A673 (cell line): ENCODE results near the gene MYCBPAP. TPM values are rescaled to one million over a fixed set of nuclear protein-coding genes. Genes with fewer than 3 reads are reported as not detected.
"Not testable (repeated sequence)": the region's sequence is repeated elsewhere in the genome, so short reads cannot be mapped to it uniquely, and the experiment has no call there.

ENCODE experiments used
- BruUV-seq: library from RNA; stranded (reverse); fragments of 400-500 nt; replicated peaks from 2 replicates; lab custom pipeline; 2021; lab: Mats Ljungman, UMichigan
- CTCF ChIA-PET: fragments of 300-600 bp; sonication (Branson Sonifier 250); formaldehyde crosslinking; loops from one replicate; lab custom pipeline; 2022; ENCODE audit warnings: antibody characterized with exemption; lab: Charles Lee
- POLR2A ChIA-PET: fragments of 300-600 bp; sonication (Branson Sonifier 250); formaldehyde crosslinking; loops from one replicate; lab custom pipeline; 2022; ENCODE audit warnings: antibody characterized with exemption; ENCODE audit not compliant: low non-redundant PET; lab: Charles Lee
- DNase-seq: peaks from one replicate; pipeline ENCODE4 v3.0.0-alpha.2; 2015; ENCODE audit warnings: low spot score
- H3K27ac ChIP-seq: fragments of 200-600 bp; sonication (generic); 2 replicates; pipeline ENCODE4 v1.5.1; 2016; ENCODE audit warnings: mixed run types, low read depth, mild to moderate bottlenecking, mixed read lengths, antibody characterized with exemption, low read length; ENCODE audit not compliant: poor library complexity, severe bottlenecking
- H3K27me3 ChIP-seq: fragments of 200-600 bp; sonication (generic); replicated peaks from 2 replicates; pipeline ENCODE4 v1.6.1; 2017; ENCODE audit warnings: mixed run types, low read depth, mild to moderate bottlenecking, mixed read lengths, antibody characterized with exemption, low read length; ENCODE audit not compliant: insufficient read depth, poor library complexity
- H3K36me3 ChIP-seq: fragments of 200-600 bp; sonication (generic); 2 replicates; pipeline ENCODE4 v1.6.1; 2016; ENCODE audit warnings: mixed run types, mild to moderate bottlenecking, mixed read lengths, antibody characterized with exemption, low read length; ENCODE audit not compliant: insufficient read depth, poor library complexity, severe bottlenecking
- H3K4me1 ChIP-seq: fragments of 200-600 bp; sonication (generic); 2 replicates; pipeline ENCODE4 v1.6.1; 2017; ENCODE audit warnings: mixed run types, mild to moderate bottlenecking, mixed read lengths, antibody characterized with exemption, low read length; ENCODE audit not compliant: insufficient read depth, poor library complexity, severe bottlenecking
- H3K4me3 ChIP-seq: fragments of 200-600 bp; sonication (generic); 2 replicates; pipeline ENCODE4 v1.5.1; 2016; ENCODE audit warnings: low read depth, mixed run types, mild to moderate bottlenecking, mixed read lengths, low read length; ENCODE audit not compliant: poor library complexity, severe bottlenecking
- H3K9me3 ChIP-seq: fragments of 200-600 bp; sonication (generic); 2 replicates; pipeline ENCODE4 v1.6.1; 2016; ENCODE audit warnings: mixed run types, low read depth, mild to moderate bottlenecking, mixed read lengths, antibody characterized with exemption, low read length; ENCODE audit not compliant: poor library complexity, severe bottlenecking
- EZH2 ChIP-seq: fragments of 200-600 bp; sonication (generic); IDR thresholded peaks from 2 replicates; pipeline ENCODE4 v1.6.1; 2017; ENCODE audit warnings: borderline replicate concordance, low read depth, mild to moderate bottlenecking, mixed read lengths, antibody characterized with exemption, low read length; ENCODE audit not compliant: poor library complexity, severe bottlenecking
- intact Hi-C: fragments of 100-400 bp; cut with micrococcal nuclease; formaldehyde crosslinking; loops from one replicate; pipeline ENCODE4 v1.10.0; 2022; ENCODE audit not compliant: unreplicated experiment
- total RNA-seq: library from RNA; stranded (reverse); gene quantifications from 2 replicates; pipeline ENCODE4 v1.2.3, GENCODE V29; 2021
- TF ChIP-seq, protein P1 (sequence below): fragments of 300-800, 200-600 bp; sonication (generic); conservative IDR thresholded peaks from 2 replicates; pipeline ENCODE4 v1.5.1; 2017; ENCODE audit warnings: low read depth, mild to moderate bottlenecking, antibody characterized with exemption, low read length, moderate library complexity, mixed read lengths

The MYCBPAP gene
- total RNA-seq, 1 experiment from 2014 or later = 0.92 TPM

GRCh38 chr17:50474523-50474922 is 33.7 kb upstream of the MYCBPAP start:
- TF ChIP-seq, protein P1, sequence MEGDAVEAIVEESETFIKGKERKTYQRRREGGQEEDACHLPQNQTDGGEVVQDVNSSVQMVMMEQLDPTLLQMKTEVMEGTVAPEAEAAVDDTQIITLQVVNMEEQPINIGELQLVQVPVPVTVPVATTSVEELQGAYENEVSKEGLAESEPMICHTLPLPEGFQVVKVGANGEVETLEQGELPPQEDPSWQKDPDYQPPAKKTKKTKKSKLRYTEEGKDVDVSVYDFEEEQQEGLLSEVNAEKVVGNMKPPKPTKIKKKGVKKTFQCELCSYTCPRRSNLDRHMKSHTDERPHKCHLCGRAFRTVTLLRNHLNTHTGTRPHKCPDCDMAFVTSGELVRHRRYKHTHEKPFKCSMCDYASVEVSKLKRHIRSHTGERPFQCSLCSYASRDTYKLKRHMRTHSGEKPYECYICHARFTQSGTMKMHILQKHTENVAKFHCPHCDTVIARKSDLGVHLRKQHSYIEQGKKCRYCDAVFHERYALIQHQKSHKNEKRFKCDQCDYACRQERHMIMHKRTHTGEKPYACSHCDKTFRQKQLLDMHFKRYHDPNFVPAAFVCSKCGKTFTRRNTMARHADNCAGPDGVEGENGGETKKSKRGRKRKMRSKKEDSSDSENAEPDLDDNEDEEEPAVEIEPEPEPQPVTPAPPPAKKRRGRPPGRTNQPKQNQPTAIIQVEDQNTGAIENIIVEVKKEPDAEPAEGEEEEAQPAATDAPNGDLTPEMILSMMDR = no peak
- no peak for TF ChIP-seq EZH2
- intact Hi-C loops = loop anchor here (10.0 kb wide), 1 partner anchor 100 kb away; the partner anchor contains the start of genes EME1 and MRPL27
- no TSS peak for BruUV-seq
- POLR2A ChIA-PET = no interaction called here
- DNase-seq = no peak
- H3K27me3 ChIP-seq = peaks cover 10% of the 10 kb centered on the region
- H3K9me3 ChIP-seq = no peaks in the 10 kb centered on the region
- H3K4me3 ChIP-seq = no peak overlapping the region
- no peak overlapping the region for H3K27ac ChIP-seq
- CTCF ChIA-PET = no interaction called here
- H3K36me3 ChIP-seq = no peaks in the 10 kb centered on the region
- peaks cover under 1% of the 10 kb centered on the region for H3K4me1 ChIP-seq

- Histone ChIP-seq H3K27me3 (peaks cover 8% of the 10 kb centered on the region), H3K4me1 (peaks cover 8% of the 10 kb centered on the region), H3K9me3 (no peaks in the 10 kb centered on the region), H3K4me3 (no peak overlapping the region), H3K36me3 (no peaks in the 10 kb centered on the region), H3K27ac (no peak overlapping the region)
- no TSS peak for BruUV-seq
- CTCF ChIA-PET = no interaction called here
- intact Hi-C loops = loop anchor here (10.0 kb wide), 1 partner anchor 101 kb away; the partner anchor contains the start of genes EME1 and MRPL27
- no peak for TF ChIP-seq EZH2
- TF ChIP-seq, protein P1 = no peak
- no peak for DNase-seq
- POLR2A ChIA-PET = no interaction called here
Measured at GRCh38 chr17:50475362-50475761, 32.9 kb upstream of the MYCBPAP start.

DNA sequence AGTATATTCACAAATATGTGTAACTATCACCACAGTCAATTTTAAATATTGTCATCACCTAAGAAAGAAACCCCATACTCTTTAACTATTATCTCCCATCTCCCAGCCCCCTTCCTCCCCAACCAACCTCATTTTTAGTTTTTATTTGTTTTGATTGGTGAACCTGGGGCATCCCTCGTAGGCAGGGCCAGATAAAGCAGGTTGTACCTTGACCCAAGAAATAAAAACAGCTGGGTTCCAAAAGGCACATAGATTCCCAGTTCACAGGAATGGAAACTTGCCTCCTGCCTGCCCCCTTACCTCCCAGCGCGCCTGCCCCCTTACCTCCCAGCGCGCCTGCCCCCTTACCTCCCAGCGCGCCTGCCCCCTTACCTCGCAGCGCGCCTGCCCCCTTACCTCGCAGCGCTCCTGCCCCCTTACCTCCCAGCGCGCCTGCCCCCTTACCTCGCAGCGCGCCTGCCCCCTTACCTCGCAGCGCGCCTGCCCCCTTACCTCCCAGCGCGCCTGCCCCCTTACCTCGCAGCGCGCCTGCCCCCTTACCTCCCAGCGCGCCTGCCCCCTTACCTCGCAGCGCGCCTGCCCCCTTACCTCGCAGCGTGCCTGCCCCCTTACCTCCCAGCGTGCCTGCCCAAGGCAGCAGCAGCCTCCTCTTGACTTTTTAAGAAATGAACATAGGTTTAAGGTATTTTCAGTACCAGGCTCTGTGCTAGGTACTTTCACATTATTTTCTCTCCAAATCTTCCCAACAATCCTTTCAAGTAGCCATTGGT is 32.3 kb upstream of the MYCBPAP start:
- intact Hi-C loops = loop anchor here (10.0 kb wide), 1 partner anchor 101 kb away; the partner anchor contains the start of genes EME1 and MRPL27
- H3K4me1 ChIP-seq, H3K9me3 ChIP-seq, H3K27ac ChIP-seq, H3K36me3 ChIP-seq, DNase-seq, POLR2A ChIA-PET, H3K4me3 ChIP-seq, CTCF ChIA-PET, H3K27me3 ChIP-seq, BruUV-seq: not testable (repeated sequence)
